ENCODE results near the gene PHF11. TPM values are rescaled to one million over a fixed set of nuclear protein-coding genes. Genes with fewer than 3 reads are reported as not detected.

The PHF11 gene
- total and polyA plus RNA-seq, 2 of the 8 experiments (the other 6 are each of a cell fraction or from before 2014, with no cell fraction given), result 6.1 to 8.1 TPM

DNA sequence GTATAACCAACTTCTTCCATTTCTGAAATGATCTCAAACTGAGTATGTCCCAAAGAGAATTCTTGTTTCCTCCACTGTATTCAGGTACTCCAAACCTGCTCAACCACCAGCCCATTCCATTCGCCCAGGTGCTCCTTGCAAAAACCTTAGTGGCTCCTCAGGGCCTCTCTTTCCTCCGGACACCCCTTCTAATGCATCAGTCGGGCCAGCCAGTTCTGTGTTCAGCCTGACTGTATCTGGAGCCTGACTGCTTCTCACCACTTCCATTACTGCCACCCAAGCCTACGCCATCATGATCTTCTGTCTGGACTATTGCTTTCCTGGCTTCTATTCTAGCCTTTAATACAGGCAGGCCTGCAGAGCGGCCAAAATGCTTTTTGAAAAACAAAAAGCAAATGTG lies 1.5 kb downstream of the PHF11 start (continued):
- TF ChIP-seq ZNF274 (IDR thresholded peaks at IDR 0.05; ENCODE audit: borderline replicate concordance, extremely low read depth, low read length), result no peak
